22Rv1 (cell line): ENCODE data around the gene PRLH.

Experiments
- H3K27ac ChIP-seq: fragments of 450-650 bp; 2 replicates; pipeline ENCODE4 v1.5.1; 2017
- CTCF ChIP-seq: fragments of 450-650 bp; IDR thresholded peaks from 2 replicates; pipeline ENCODE4 v1.5.1; 2017; ENCODE audit warnings: mild to moderate bottlenecking
- ZFX ChIP-seq: fragments of 450-650 bp; IDR thresholded peaks from 2 replicates; pipeline ENCODE4 v1.6.1; 2017; ENCODE audit warnings: antibody characterized with exemption, borderline replicate concordance

PRLH gene

GRCh38 chr2:237596520-237597195 lies 30.3 kb downstream of the PRLH start:
- no peak for TF ChIP-seq CTCF
- no peak for TF ChIP-seq ZFX
- no peak overlapping the region for H3K27ac ChIP-seq

GRCh38 chr2:237597196-237598145 lies 31.1 kb downstream of the PRLH start:
- no peak overlapping the region for H3K27ac ChIP-seq
- no peak for TF ChIP-seq CTCF
- TF ChIP-seq ZFX, result no peak

- H3K27ac ChIP-seq, result no peak overlapping the region
Observed at GRCh38 chr2:237598468-237599208, 32.3 kb downstream of the PRLH start.

GRCh38 chr2:237599465-237600110 lies 33.2 kb downstream of the PRLH start:
- no peak for TF ChIP-seq ZFX
- no peak for TF ChIP-seq CTCF
- H3K27ac ChIP-seq, result no peak overlapping the region

More at GRCh38 chr2:237598468-237599208, 32.3 kb downstream of the PRLH start:
- TF ChIP-seq CTCF (no peak), ZFX (no peak)

GRCh38 chr2:237600205-237600846 lies 34.0 kb downstream of the PRLH start:
- no peak overlapping the region for H3K27ac ChIP-seq
- no peak for TF ChIP-seq ZFX
- TF ChIP-seq CTCF, result no peak

GRCh38 chr2:237601453-237602116 lies 35.2 kb downstream of the PRLH start:
- H3K27ac ChIP-seq, result no peak overlapping the region
- TF ChIP-seq CTCF, result no peak
- TF ChIP-seq ZFX, result no peak
